ENCODE measurements around the gene OR4C3.
"Not testable (repeated sequence)": the region's sequence is repeated elsewhere in the genome, so short reads cannot be mapped to it uniquely, and the experiment has no call there.

Gene OR4C3

DNA sequence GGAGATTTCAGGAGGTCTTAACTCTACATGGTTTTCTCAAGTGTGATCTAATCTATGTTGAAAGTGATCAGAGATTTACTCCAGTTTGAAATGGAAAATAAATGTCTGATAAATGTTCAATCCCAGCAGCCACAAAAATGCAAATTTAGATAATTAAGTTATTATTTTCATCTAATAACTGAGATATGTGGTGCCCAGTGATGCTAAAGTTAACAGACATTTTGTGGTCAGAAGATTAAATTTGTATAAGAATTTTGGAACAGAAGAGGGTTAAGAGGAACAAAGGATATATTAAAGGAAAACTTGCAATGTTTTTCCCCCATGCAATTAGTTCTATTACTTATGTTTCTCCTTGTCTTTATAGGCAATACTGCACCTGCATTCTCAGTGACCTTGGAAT is at the start of gene OR4C3:
Gene OR4C3, plus strand, starts transcription at position 301 of the 400 bp plus-strand sequence. CDS start 102 bp downstream, outside the sequence.
- DNase-seq, result not testable (repeated sequence)

DNA sequence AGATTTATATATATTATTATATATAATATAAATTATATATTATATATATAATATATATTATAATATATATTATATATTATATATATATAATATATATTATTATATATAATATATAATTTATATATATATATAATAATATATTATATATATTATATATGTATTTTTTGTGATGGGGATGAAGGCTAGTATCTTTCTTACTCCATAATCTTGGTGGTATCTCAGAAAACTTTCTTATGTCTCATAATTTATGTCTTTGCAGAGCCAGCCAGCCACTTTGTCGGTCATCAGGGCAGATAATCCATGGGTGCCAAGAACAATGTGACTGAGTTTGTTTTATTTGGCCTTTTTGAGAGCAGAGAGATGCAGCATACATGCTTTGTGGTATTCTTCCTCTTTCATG is 18.8 kb upstream of the OR4C3 start, which contains the start of gene OR4S1:
Gene OR4S1, plus strand, starts transcription at position 301 of the 400 bp plus-strand sequence. Its CDS starts 0 bp downstream, at position 301.
- DNase-seq, result no peak

DNA sequence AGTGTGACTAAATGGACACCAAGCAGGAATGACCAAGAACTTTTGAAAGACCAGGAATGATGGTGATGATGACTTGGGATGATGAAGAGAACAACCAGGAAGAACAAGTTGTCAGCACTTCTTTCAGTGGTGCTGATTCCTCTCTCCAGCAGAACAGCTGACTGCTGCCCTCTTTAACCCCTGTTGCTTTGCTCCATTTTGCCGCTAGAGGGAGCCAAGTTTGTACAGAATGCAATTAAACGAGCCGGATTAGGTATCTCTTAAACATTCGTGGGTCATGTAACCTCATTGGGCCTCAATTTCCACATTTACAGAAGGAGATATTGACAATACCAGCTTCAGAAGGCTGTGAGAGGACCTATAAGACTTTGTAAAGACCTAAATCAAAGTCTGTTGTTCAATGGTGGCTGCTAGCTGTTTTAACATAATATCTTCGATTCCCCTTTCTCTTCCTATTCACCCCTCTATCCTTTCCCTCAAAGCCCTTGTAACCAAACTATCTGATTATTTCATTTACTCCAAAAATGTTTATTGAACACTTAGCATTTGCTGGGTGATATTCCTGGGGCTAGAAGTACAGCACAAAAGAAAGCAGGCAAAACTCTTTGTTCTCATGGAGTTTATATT is 16.8 kb upstream of the OR4C3 start:
- DNase-seq, result peak; percentile 70

DNA sequence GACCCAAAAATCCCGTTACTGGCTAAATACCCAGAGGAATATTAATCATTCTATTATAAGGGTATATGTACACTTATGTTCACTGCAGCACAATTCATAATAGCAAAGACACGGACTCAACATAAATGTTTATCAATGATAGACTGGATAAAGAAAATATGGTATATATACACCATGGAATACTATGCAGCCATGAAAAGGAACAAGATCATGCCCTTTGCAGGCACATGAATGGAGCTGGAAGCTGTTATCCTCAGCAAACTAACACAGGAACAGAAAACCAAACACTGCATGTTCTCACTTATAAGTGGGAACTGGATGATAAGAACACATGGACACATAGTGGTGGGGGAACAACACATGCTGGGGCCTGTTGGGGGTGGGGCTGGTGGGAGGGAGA is 11.1 kb upstream of the OR4C3 start:
- not testable (repeated sequence) for DNase-seq

DNA sequence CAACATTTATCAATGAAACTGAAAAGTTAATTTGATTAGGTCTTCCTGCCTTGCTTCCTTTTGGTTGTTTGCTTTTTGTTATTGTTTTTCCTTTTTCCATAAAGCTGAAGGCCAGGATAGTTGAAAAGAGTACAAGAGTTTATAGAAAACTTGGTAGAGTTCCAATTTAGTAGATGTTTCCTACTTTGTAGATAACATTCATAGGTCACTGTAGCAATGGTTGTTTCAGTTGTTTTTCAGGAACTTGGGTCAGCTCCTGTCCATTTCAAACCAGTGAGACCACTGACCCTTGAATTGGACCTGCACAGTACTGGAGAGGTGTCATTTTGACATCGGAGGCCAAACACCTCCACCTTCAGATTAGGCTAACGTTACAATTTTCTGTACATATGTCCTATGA is 4.9 kb upstream of the OR4C3 start:
- not testable (repeated sequence) for DNase-seq

DNA sequence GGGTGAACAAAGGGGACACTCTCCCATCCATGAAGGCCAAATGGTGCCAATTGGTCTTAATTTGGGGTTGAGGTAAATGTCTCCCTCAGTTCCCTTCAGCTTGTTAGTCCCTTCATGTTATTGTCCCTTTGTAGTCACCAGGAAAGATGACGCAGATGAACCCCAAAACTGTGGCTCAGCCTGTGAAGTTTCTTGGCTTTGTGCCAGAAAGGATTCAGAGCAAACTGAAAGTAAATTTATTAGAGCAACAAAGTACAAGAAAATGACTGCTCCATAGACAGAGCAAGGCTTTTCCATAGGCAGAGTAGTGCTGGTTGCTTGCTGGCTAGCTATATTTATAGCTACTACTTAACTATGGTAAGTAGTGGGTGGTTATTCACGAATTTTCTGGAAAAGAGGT is 16.7 kb downstream of the OR4C3 start:
- DNase-seq, result no peak

DNA sequence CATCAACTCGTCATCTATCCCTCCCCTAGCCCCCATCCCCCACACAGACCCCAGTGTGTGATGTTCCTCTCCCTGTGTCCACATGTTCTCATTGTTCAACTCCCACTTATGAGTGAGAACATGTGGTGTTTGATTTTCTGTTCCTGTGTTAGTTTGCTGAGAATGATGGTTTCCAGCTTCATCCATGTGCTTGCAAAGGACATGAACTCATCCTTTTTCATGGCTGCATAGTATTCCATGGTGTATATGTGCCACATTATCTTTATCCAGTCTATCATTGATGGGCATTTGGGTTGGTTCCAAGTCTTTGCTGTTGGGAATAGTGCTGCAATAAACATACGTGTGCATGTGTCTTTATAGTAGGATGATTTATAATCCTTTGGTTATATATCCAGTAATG is 17.8 kb downstream of the OR4C3 start:
- DNase-seq, result not testable (repeated sequence)

DNA sequence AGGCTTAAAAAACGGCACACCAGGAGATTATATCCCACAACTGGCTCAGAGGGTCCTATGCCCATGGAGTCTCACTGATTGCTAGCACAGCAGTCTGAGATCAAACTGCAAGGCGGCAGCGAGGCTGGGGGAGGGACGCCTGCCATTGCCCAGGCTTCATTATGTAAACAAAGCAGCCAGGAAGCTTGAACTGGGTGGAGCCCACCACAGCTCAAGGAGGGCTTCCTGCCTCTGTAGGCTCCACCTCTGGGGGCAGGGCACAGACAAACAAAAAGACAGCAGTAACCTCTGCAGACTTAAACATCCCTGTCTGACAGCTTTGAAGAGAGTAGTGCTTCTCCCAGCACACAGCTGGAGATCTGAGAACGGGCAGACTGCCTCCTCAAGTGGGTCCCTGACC is 21.6 kb downstream of the OR4C3 start:
- DNase-seq, result not testable (repeated sequence)

DNA sequence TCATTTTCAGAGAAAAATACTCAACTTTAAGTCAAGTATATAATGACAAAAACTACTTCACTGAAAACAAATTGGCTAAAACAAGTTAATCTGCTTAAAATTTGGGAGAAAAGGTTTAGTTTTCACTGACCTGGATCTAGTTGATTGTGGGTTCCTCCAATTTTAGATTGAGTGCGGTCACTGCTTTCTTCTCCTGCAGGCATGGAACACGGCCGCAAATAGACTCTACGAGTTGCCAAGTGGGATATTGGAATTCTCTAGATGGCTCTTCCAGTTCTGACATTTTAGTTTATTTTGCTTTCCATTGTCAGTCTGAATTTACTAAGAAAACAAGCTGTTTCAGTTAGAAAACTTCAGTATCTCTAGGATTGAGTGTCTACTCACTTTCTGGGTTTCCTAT is 29.3 kb downstream of the OR4C3 start:
- no peak for DNase-seq

DNA sequence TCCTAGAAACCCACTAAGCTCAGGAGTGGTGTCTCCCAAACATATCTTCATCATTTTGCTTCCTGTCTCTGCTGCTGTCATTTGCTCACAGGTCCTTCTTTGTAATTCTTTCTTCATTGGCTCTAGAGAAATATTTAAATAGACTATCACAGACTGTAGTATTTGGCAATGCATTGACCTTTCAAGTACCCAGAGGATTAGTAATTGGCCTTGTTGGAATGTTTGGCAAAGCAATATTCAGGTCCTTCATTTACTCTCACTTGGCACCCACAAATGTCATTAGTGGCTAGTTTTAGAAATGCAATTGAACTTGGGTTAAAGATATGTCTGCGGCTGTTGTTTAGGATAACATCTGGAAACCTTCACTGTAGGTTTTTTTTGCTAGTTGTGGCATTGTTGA is 30.0 kb downstream of the OR4C3 start:
- no peak for DNase-seq

DNA sequence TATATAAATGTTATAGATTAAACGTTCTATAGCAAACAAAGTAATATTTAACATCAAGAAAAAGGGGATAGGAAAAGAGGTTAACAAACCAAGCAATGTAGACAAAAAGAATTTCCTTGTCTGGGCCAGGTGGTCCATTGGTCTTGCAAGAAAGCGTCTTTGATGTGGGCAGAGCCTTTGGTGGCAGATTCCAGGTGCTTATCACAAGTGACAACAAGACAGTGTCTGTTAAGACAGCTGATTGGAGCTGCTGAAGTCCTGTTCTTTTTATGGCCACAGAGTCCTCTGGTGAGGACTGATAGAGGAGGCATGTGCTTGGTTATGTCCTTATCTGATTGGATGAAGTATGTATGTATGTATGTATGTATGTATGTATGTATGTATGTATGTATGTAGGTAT is 36.6 kb downstream of the OR4C3 start:
- not testable (repeated sequence) for DNase-seq

DNA sequence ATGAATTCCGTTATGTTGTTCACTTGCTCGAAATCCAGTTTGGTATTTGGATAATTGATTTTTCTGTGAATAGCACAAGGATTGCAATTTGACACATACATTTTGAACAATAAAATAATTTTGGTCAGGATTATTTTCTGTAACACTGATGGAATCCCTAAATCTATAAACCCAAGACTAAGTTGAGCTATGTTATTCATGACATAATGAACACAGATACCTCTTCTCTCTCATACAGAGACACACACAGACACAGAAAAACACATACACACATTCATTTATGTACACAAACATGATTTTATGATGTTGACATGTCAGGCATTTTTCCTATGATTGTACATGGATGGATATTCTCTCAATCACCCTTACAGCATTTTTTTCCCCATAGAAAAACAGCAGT is 41.6 kb downstream of the OR4C3 start, which contains the start of gene OR4C5:
Gene OR4C5, minus strand, starts transcription at position 101 of the 400 bp plus-strand sequence. Its CDS starts 0 bp downstream, at position 101.
- no peak for DNase-seq
